Astrocyte of the hippocampus (primary cell): ENCODE measurements around the gene FDCSP.
A peak's percentile ranks its signal among the peaks of the same experiment; 100 is the strongest.
"Not testable (repeated sequence)": the region's sequence is repeated elsewhere in the genome, so short reads cannot be mapped to it uniquely, and the experiment has no call there.

ENCODE experiments used
- DNase-seq: peaks from one replicate; pipeline ENCODE4 v3.0.0; 2011; ENCODE audit warnings: low read depth, low spot score

FDCSP gene

DNA sequence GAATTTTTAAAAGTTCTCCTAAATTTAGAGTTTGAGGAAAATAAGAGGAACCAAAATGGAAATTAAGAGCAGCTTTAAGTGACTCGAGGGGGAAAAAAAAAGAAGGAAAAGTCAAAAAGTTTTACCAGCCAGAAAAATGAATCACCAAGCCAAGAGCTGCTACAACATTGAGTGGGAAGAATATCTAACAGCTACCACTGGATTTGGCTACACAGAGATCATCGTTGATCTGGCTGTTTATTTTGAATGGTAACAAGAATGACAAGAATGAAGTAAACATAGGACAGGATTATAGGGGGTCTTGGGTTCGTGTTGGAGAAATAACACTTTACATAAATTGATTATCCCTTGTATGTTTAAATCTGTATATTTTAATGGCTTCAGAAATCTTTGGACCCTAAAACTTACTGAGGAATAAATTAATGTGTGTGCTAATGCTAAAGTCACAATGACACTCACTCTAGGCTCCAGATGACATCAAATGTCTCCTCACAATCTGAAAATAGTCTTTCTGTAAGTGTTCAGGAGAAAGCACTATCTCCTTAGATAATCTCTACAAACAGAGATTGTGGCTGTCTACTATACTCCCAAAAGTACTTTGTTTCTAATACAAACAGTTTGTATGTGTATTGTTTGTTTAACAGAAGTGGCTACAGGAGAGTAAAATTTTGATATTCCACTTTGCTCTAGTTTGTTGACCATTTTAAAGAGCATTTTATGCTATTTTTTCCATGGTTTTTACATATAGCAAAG lies 13.4 kb downstream of the FDCSP start:
- DNase-seq, result no peak

DNA sequence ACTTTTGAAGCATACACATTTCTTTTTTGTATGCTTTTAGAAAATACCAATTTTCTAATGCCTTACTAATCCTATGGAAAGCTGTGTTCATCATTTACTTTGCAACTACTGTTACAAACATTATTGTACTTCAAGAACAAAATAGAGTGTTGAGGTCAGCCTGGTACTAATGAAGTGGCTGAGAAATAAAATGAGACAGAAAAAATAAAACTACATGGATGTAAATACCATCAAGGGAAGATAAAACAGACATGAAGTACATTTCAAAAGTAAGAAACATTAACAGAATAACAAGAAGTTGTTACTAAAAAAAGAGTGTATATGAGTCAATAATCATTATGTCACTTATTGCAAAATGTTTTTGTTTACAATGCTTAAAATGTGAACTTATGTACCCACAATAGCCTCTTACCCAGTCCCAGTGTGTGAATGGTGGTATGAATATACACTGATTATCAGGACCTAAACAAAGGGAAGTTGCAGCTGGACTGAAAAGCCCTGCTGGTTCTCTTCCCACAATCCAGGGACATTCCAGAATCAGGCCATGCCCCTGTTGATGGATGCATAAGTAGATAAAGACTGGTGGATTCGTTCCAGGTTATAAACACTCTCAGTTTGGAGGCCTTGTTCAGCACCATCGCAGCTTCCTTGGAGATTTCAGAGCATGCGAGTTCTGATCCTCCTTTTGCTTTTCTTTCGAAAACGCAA lies 14.1 kb downstream of the FDCSP start:
- peak; percentile 34 for DNase-seq

DNA sequence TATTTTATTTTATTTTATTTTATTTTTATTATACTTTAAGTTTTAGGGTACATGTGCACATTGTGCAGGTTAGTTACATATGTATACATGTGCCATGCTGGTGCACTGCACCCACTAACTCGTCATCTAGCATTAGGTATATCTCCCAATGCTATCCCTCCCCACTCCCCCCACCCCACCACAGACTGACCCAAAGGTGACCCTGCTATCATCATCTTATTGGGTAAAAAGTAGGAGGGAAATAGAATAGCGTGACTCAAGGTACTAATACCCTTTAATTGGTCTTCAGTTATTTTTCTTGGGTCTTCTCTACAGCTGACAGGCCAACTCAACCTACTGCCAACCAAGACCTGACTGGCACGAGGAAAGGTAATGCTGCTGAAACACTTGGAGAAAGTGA lies 16.4 kb downstream of the FDCSP start, which contains the start of gene CSN3:
Gene CSN3 (plus strand): TSS at position 301 of the 400 bp plus-strand sequence. CDS start 2,223 bp downstream, outside the sequence.
- DNase-seq, result not testable (repeated sequence)

DNA sequence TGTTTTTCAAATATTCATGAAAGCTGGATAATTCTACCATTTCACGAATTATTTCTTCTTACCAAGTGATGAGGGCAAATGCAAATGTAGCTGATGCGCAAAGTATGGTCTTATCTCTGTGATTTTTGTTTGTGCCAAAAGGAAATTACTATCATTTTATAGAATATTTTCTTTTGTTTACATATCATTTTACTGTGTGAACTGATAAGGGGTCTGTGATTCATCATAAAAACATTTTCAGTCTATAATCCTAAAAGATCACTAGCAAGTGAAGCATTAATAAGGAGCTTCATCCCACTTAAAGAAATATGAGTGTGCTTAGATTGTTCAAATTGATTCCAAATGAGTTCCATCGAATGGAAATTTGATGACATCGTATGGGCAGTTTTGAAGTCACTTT lies 17.2 kb downstream of the FDCSP start:
- no peak for DNase-seq

DNA sequence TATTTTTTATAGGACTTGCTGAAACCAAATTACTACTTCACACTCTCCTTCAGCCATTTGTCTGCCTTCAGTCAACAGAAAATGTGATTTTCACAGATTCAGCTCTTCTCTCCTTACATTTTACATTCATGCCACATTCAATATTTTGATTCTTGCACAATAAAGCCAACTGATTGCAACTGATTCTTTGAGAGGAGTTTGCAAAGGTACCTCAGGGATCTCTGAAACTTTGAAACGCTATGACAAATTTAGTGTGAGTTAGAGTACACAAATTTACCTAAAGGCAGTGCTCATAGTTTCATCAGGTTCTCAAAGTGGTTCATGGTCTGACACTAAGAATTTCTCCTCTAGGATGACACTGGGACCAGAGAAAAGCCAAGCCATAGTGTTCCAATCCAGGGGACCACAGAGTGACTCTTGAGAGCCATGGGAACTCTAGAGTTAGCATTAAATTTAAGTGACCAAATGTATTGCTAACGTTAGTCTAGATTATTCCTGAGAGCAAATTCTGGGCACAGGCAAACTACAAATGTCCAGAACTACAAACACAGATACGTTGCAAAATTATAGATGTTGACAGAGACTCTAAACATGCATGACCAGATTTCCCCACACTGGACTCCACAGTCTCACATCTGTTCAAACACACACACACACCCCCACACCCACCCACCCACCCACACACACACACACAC lies 25.5 kb downstream of the FDCSP start:
- no peak for DNase-seq

DNA sequence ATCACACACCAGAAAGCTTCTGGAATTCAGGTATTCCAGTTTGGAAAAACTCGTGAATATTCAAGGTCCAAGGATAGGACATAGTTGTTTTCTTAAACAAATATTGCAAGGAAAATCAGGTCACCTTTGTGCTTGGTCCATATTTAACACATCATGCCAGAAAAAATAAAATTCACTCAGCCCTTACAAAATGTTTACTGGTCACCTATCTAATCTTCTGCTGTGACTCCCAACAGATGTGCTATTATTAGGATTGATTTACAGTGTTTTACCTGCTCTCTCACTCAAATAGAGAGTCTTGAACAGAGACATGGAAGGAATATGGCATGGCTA lies 26.0 kb downstream of the FDCSP start:
- DNase-seq, result no peak

DNA sequence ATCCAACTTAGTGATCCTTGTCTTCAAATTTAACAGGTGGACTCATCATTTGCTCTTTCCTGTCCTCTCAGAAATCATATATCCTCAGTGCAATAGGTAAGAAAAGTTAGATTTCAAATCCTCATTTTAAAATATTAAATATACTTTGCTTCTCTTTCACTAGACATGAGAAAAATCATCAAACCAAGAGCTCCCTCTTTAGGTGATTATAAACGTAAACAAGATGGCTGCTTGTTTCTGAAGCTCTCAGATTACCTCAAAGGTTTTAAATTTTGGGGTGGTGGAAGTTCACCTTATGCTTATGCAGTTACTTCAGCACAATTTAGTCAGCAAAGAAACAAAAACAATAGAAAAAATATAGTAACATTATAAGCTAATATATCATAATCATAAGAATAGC lies 43.8 kb downstream of the FDCSP start:
- no peak for DNase-seq

DNA sequence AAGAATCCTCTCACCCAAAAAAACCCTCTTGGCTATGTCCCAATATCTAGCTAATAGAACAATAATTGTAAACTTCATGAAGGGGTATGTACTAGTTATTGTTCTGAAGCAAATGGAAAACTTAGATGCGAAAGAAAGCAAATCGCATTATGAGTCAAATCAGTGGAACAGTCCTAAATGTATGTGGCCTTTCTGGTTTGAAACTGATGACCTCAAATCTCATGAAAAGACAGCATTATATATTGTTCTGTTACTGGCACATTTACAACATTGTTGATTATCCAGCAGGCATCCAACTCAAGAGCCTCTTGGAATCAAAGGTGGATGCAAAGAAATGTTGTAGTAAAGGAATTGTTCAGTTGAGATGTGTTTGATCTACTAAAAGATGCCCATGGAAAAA lies 51.2 kb downstream of the FDCSP start:
- no peak for DNase-seq

DNA sequence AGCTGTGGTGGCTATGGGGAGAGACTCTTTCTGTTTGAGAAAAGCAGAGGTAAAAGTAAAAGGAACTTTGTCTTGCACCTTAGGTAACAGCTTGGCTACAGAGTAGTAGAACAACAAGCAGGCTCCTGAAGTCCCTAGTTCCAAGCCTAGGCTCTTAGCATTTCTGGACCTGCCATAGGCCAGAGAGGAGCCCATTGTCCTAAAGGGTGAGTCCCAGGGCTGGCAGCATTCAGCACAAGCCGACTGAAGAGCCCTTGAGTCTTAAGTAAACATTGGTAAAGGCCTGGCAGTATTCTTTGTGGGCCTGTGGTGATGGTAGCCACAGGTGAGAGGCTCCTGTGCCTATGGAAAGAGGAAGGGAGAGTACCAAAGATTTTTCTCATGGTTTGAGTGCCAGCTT lies 54.6 kb downstream of the FDCSP start:
- DNase-seq, result no peak
